Right lobe of liver (tissue), 4 donors: ENCODE data around the gene ACTR6.

Experiments
- CTCF ChIP-seq, 4 donors: fragments of 200-600 bp in 3 of 4; fragments of 450-650 bp in 1 of 4; IDR thresholded peaks; one replicate each; pipeline versions ENCODE4 v1.5.1 to v1.8.0; 2016 to 2022; ENCODE audit warnings: antibody characterized with exemption in 4 of 4, mild to moderate bottlenecking in 2 of 4
- POLR2A ChIP-seq: fragments of 450-650 bp; IDR thresholded peaks from one replicate; pipeline ENCODE4 v1.6.1; 2017; ENCODE audit warnings: antibody characterized with exemption, mild to moderate bottlenecking
- donor health status: DM: no; HTN: no; CAD: no.
- donor health status: DM: no; HTN: no; CAD: no.
- donor health status: DM: no; HTN: yes; CAD: no.

- no peak for TF ChIP-seq POLR2A
- peak; percentile 69 to 84 (median 74) for TF ChIP-seq CTCF (IDR thresholded peaks at IDR 0.05)
Measured at GRCh38 chr12:100154474-100155247, 46.0 kb upstream of the ACTR6 start.
